ENCODE results near the gene SPINK1.
"Not testable (repeated sequence)": the region's sequence is repeated elsewhere in the genome, so short reads cannot be mapped to it uniquely, and the experiment has no call there.

Gene SPINK1

DNA sequence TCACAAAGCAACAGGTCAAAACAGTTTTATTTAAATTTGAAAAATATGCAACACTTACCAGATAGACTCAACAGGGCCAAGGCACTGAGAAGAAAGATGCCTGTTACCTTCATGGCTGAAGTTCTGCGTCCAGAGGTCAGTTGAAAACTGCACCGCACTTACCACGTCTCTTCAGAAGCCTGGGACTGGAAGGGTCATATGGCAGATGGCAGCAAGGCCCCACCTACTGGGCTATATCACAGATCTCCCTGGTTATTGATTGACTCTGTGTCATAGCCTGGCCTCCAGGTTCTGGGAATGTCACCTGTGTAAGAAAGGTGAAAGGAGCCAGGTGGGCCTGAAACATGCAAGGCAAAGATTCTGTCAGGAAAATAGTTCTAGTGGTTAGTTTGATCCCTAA lies at the start of gene SPINK1:
SPINK1 (minus strand) TSS at position 207 of the 400 bp plus-strand sequence; CDS start at position 113, 94 bp downstream.
- no peak for DNase-seq (ENCODE audit: low read depth)
- H3K4me3 ChIP-seq (replicated peaks; ENCODE audit: low read depth, low read length): no peak within 1 kb of the TSS
- TF ChIP-seq, protein P1, sequence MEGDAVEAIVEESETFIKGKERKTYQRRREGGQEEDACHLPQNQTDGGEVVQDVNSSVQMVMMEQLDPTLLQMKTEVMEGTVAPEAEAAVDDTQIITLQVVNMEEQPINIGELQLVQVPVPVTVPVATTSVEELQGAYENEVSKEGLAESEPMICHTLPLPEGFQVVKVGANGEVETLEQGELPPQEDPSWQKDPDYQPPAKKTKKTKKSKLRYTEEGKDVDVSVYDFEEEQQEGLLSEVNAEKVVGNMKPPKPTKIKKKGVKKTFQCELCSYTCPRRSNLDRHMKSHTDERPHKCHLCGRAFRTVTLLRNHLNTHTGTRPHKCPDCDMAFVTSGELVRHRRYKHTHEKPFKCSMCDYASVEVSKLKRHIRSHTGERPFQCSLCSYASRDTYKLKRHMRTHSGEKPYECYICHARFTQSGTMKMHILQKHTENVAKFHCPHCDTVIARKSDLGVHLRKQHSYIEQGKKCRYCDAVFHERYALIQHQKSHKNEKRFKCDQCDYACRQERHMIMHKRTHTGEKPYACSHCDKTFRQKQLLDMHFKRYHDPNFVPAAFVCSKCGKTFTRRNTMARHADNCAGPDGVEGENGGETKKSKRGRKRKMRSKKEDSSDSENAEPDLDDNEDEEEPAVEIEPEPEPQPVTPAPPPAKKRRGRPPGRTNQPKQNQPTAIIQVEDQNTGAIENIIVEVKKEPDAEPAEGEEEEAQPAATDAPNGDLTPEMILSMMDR (IDR thresholded peaks at IDR 0.05; ENCODE audit: low read length, missing control alignments): no peak

DNA sequence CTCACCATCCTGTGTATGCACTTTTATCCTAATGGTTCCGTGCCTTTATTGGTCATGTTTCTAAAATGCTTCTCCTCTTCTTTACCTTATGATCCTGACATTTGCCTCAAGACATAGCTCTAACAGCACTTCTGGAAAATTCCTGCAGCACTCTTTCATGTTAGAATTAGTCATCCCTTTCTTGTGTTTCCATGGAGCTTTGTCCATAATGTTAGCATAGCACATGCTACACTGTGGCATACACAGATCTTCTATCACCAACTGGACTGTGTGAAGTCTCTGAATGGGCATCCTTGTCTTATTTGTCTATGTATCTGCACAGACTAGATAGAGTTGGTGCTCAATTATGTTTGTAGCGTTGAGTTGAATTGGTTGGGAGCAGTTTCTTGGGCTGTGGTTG lies 49.0 kb upstream of the SPINK1 start:
- DNase-seq (ENCODE audit: low read depth): no peak
- TF ChIP-seq, protein P1 (IDR thresholded peaks at IDR 0.05; ENCODE audit: low read length, missing control alignments): no peak
- no peak overlapping the region for H3K4me3 ChIP-seq (replicated peaks; ENCODE audit: low read depth, low read length)

DNA sequence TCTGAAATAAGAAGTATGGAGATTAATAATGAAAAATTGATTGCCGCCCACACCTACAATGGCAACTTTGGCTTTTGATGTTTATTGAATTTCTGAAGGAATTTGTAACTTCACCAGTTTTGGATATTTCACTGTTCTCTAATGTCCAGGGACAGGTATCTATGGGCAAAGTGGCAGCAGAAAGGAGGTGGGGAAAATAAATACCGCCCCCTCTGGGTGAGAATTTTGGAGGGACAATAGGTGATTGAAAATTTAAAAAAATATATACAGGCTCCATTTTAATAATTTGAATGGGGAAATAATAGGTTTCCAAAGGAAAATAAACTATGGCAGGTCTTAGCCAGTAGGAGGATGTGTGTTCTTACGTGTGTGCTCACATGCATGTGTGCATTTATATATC lies 48.3 kb upstream of the SPINK1 start:
- H3K4me3 ChIP-seq (replicated peaks; ENCODE audit: low read depth, low read length): no peak overlapping the region
- TF ChIP-seq, protein P1 (IDR thresholded peaks at IDR 0.05; ENCODE audit: low read length, missing control alignments): no peak
- DNase-seq (ENCODE audit: low read depth): no peak

GRCh38 chr5:147878066-147878759 lies 46.7 kb upstream of the SPINK1 start, which contains the start of gene SCGB3A2:
SCGB3A2 (plus strand) TSS chr5:147878711; CDS start chr5:147878804, 93 bp downstream.
- no peak within 1 kb of the TSS for H3K4me3 ChIP-seq (replicated peaks; ENCODE audit: low read depth, low read length)
- DNase-seq (ENCODE audit: low read depth): no peak
- TF ChIP-seq, protein P1 (IDR thresholded peaks at IDR 0.05; ENCODE audit: low read length, missing control alignments): no peak

DNA sequence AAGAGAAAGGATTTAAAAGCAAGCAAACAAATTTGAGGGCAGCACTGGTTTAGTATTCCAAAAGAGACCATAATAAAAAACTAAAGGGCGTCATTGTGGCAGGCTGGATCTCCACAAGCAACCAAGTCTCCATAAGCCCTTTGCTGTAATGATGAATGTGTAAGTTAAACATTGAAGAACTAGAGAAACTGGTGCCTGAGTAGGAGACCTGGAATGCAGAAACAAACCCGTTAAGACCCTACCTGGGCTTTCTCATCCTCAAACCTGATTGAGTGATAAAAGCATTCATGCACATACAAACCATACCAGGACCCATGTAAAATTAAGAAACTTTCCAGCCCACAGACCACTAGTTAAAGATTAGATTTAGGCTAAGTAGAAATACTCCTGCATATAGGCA lies 45.2 kb upstream of the SPINK1 start:
- no peak for DNase-seq (ENCODE audit: low read depth)
- TF ChIP-seq, protein P1 (IDR thresholded peaks at IDR 0.05; ENCODE audit: low read length, missing control alignments): no peak
- H3K4me3 ChIP-seq (replicated peaks; ENCODE audit: low read depth, low read length): no peak overlapping the region

DNA sequence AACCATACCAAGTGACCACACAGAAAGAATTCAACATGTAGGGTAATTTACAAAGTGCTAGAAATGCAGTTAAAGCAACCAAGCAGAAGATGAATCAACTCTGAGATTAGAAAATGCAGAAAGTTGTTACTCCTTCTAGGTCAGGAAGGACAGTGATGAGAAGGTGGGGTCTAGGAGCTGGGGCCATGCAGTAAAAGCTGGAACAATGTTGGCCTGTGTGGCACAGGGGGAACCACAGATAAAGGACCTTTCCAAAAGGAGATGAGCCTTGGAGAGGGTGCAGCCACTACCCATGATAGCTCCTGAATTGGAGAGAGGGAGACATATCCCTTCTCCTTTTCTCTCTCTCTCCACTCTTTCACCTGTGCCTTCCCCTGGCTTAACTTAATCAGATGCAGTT lies 44.7 kb upstream of the SPINK1 start:
- H3K4me3 ChIP-seq (replicated peaks; ENCODE audit: low read depth, low read length): no peak overlapping the region
- no peak for DNase-seq (ENCODE audit: low read depth)
- TF ChIP-seq, protein P1 (IDR thresholded peaks at IDR 0.05; ENCODE audit: low read length, missing control alignments): no peak

- H3K4me3 ChIP-seq (replicated peaks; ENCODE audit: low read depth, low read length): no peak overlapping the region
- TF ChIP-seq, protein P1 (IDR thresholded peaks at IDR 0.05; ENCODE audit: low read length, missing control alignments): no peak
- no peak for DNase-seq (ENCODE audit: low read depth)
These were observed 43.5 kb upstream of the SPINK1 start for GRCh38 chr5:147874910-147875367.

DNA sequence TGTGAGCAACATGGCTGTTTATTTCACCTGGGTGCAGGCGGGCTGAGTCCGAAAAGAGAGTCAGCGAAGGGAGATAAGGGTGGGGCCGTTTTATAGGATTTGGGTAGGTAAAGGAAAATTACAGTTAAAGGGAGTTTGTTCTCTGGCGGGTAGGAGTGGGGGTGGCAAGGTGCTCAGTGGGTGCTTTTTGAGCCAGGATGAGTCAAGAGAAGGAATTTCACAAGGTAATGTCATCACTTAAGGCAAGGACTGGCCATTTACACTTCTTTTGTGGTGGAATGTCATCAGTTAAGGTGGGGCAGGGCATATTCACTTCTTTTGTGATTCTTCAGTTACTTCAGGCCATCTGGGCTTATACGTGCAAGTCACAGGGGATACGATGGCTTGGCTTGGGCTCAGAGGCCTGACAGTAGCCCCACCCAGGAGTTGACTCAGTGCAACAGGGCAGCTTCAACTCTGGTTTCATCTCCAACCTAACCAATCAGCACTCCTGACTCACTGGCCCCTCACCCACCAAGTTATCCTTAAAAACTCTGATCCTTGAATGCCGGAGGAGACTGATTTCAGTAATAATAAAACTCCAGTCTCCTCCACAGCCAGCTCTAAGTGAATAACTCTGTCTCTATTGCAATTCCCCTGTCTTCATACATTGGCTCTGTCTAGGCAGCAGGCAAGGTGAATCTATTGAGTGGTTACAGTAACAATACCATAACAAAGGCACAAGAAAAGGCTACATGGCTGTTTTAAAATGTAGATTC lies 42.8 kb upstream of the SPINK1 start:
- not testable (repeated sequence) for H3K4me3 ChIP-seq (replicated peaks; ENCODE audit: low read depth, low read length); DNase-seq (ENCODE audit: low read depth)

DNA sequence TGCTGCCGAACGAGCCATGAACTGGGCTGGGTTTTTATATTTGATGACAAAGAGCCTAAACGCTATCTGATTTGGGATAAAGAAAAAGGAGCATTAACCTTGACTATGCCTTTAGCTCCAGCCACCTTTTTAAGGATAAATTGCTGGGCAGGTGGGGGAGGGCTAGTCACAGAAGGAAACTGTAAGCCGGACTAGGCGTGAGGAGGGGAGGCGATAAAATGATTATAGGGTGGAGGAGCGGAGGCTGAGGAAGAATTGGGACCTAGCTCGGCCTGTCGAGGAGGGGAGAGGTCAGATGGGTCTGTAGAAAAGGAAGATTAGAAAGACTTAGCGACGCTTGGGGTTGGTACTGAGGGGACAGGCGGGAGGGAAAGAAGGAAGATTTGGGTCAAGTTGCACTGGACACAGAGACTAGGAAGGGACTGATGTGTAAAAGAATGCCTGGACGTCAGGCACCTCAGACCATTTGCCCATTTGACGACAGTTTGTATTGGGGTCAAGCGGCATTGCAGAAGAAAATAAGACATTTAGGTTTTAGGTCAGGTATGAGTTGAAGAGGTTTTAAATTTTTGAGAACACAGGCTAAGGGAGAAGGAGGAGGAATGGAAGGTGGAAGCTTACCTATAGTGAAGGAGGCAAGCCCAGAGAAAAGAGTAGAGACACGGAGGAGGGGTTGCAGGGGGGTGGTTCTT lies 41.4 kb upstream of the SPINK1 start:
- not testable (repeated sequence) for DNase-seq (ENCODE audit: low read depth); H3K4me3 ChIP-seq (replicated peaks; ENCODE audit: low read depth, low read length)
